K562 (cell line): ENCODE data around the gene RIN3.
"Not testable (repeated sequence)": the region's sequence is repeated elsewhere in the genome, so short reads cannot be mapped to it uniquely, and the experiment has no call there.

Source experiments
- BACH1 ChIP-seq: fragments of 200-800 bp; sonication (Bioruptor generic); IDR thresholded peaks from 2 replicates; pipeline ENCODE4 v1.6.1; 2016; ENCODE audit warnings: missing genetic modification characterization, missing compliant biosample characterization
- CHD2 ChIP-seq: IDR thresholded peaks from 2 replicates; pipeline ENCODE4 v1.6.1; 2011; ENCODE audit warnings: low read depth, low read length
- DIDO1 ChIP-seq: fragments of 450-650 bp; IDR thresholded peaks from 2 replicates; pipeline ENCODE4 v1.6.1; 2016; ENCODE audit warnings: low read depth, missing biosample characterization, missing genetic modification characterization
- EZH2 ChIP-seq: IDR thresholded peaks from 2 replicates; pipeline ENCODE4 v1.6.1; 2012; ENCODE audit warnings: low read depth, mild to moderate bottlenecking, inconsistent platforms, low read length, borderline replicate concordance
- HDAC8 ChIP-seq: fragments of 450-650 bp; IDR thresholded peaks from 2 replicates; pipeline ENCODE4 v1.6.1; 2016; ENCODE audit warnings: mild to moderate bottlenecking, missing genetic modification characterization, moderate library complexity, missing compliant biosample characterization
- HNRNPUL1 ChIP-seq: fragments of 200-400 bp; formaldehyde crosslinking; IDR thresholded peaks from 2 replicates; pipeline ENCODE4 v1.6.1; 2017; ENCODE audit warnings: low read length
- NCOA2 ChIP-seq, 2 experiments: fragments of 450-650 bp; IDR thresholded peaks; 2 replicates each; pipeline ENCODE4 v1.6.1; 2018; ENCODE audit warnings: mild to moderate bottlenecking in 2 of 2, moderate library complexity in 1 of 2; ENCODE audit not compliant: partially characterized antibody in 2 of 2
- POLR2AphosphoS5 ChIP-seq: IDR thresholded peaks from 2 replicates; pipeline ENCODE4 v1.6.1; 2011; ENCODE audit warnings: mild to moderate bottlenecking, low read depth, low read length, moderate library complexity; ENCODE audit not compliant: control insufficient read depth, insufficient read depth
- RBBP5 ChIP-seq: fragments of 200-600 bp; sonication (generic); IDR thresholded peaks from 2 replicates; pipeline ENCODE4 v1.6.1; 2012; ENCODE audit warnings: borderline replicate concordance, mild to moderate bottlenecking, low read length, control low read depth, inconsistent platforms; ENCODE audit not compliant: insufficient read depth, poor library complexity, severe bottlenecking
- TCF7L2 ChIP-seq: fragments of 150-350 bp; IDR thresholded peaks from 2 replicates; pipeline ENCODE4 v1.6.1; 2016; ENCODE audit warnings: low read depth, mild to moderate bottlenecking, low read length, moderate library complexity
- ZNF785 ChIP-seq: fragments of 250-450 bp; sonication (Bioruptor Pico); IDR thresholded peaks from 2 replicates; pipeline ENCODE4 v1.4.0; 2020; ENCODE audit warnings: mild to moderate bottlenecking

- not testable (repeated sequence) for TF ChIP-seq RBBP5; POLR2AphosphoS5; BACH1 (tag); HNRNPUL1; DIDO1 (tag); ZNF785; EZH2; TCF7L2; NCOA2 (IDR thresholded peaks at IDR 0.05; ENCODE audit: partially characterized antibody in 2 of 2); CHD2; HDAC8 (tag)
Measured at GRCh38 chr14:92639472-92640117, 126.0 kb downstream of the RIN3 start.
